G401 (cell line): ENCODE data around the gene PEDS1. TPM values are rescaled to one million over a fixed set of nuclear protein-coding genes. Genes with fewer than 3 reads are reported as not detected.
"Not testable (repeated sequence)": the region's sequence is repeated elsewhere in the genome, so short reads cannot be mapped to it uniquely, and the experiment has no call there.

ENCODE experiments used
- DNase-seq: peaks from one replicate; pipeline ENCODE4 v3.0.0-alpha.2; 2015; ENCODE audit warnings: low spot score
- in situ Hi-C: cut with HindIII; loops from 2 replicates; pipeline ENCODE4 v1.10.0; 2016; ENCODE audit warnings: low sequenced_read_pairs, mixed read lengths
- total RNA-seq: library from RNA; depleted of rRNA; stranded (reverse); fragments of >200 nt; shearing (Covaris generic); gene quantifications from 2 replicates; pipeline ENCODE4 v1.2.3, GENCODE V29; 2014

The PEDS1 gene
- total RNA-seq, 1 experiment from 2014 or later = 42.7 TPM

DNA sequence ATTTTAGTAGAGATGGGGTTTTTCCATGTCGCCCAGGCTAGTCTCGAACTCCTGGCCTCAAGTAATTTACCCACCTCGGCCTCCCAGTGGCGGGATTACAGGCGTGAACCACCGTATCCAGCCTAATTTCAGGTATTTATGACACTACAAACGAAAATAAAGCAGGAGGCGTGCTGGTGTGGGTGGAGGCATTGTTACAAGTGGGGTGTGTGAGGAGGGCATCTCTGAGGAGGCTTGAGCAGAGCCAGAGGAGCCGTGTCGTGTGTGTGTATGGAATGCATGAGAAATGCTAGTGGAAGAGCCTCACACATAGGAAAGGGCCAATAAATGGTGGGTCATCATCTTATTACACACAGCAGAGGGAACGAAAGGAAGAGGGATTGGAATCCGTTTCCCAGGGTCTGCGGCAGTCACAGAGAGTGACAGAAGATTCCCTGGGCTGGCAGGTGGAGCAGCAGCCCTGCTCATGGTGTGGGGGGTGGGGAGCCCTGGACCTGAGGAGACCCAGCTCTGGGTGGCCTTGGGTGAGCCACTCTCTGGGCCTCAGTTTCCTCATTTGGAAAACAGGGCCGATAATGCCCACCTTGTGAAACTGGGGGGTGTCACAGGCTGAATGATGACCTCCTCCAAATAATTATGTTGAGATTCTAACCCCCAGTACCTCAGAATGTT is 17.2 kb upstream of the PEDS1 start:
- in situ Hi-C loops = no loop called here
- DNase-seq = no peak

DNA sequence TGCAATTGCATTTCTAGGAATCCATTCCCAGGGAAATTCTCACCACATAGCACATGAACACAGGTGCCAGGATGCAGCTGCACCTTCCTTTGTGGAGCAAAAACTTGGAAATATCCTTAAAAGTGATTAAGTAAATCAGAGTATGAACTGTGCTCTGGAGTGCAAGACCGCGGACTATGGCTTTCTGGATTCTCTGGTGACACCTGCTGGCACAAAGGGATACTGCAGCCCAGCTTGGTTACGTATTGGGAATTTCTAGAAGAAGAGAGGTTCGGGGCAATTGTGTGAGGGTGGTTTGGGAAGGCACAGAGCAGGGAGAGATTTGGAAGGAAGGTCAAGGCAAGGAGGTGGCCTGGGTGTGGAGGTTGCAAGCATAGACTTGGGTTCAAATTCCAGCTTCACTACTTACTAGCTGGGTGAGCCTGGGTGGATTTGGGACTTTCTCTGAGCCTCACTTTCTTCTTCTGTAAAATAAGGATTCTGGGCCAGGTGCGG is 15.9 kb upstream of the PEDS1 start:
- DNase-seq = peak; percentile 51
- in situ Hi-C loops = no loop called here

DNA sequence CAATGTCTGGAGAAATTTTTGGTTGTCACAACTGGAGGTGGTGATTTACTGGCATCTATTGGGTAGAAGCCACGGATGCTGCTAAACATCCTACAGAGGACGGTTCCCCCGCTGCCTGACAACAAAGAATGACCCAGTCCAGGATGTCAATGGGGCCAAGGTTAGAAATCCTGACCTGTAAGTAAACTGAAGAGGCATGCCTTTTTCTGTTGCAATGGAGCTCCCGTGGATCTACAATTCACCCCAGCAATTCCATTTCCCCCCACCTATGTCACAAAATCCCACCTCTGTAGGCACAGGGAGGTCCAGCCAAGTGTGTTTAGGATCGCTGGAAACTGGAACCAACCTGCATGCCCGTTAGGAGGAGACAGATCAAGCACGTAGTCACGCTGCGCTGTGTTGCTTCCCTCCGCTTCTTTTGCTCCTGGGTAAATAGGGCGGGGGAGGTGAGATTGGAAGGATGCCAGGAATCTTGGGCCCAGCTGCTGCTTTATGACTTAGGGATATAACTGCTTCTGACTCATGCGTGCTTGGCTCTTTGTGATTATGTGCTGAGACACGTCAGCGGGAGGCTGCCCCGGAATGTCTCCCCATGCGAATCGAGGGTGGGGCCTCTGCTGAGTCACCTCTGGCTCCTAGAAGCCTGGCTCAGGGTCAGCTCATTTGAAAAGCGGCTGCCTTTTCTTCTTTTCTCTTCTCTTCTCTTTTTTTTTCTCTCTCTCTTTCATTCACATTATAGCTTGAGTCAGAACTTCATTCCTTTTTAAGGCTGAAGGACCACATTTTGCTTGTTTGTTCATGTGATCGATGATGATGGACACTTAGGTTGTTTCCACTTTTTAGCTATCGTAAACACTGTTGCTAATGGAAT is 12.4 kb upstream of the PEDS1 start:
- in situ Hi-C loops = no loop called here
- DNase-seq = peak; percentile 73

DNA sequence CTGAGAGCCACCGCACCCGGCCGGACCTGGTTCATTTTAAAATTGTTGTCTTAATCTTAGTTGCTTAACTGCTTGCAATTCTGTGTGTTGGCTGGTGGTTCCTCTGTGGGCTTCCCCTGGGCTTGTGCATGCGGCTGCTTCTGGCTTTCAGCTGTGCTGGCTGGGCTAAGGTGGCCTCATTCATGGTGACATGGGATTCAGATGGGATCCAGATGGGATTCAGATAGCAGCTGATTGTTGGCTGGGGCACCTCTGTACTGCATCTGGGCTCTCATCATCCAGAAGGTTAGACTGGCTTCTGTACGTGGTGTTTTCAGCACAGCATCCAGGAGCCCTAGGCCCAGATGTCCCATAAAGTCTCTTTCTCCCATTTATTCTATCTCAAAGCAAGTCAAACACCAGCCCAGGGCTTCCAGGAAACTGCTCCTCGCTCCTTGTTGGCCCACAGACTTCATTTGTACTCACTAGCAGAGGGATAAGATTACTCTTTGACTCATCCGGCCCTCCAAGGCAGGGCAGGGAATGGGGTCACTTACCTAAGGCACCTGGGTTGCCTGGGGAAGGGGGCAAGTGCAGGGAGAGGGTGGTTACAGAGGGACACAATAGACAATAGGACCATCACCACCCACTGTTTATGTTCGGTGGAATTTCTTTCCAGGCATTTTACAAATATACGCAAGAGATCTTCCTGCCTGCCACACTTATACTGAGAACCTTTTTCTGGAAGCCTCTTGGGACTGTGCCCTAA is 10.2 kb upstream of the PEDS1 start:
- DNase-seq = no peak
- in situ Hi-C loops = no loop called here

- DNase-seq, in situ Hi-C loops: not testable (repeated sequence)
These were observed 8.0 kb upstream of the PEDS1 start for GRCh38 chr20:50161494-50161893.

DNA sequence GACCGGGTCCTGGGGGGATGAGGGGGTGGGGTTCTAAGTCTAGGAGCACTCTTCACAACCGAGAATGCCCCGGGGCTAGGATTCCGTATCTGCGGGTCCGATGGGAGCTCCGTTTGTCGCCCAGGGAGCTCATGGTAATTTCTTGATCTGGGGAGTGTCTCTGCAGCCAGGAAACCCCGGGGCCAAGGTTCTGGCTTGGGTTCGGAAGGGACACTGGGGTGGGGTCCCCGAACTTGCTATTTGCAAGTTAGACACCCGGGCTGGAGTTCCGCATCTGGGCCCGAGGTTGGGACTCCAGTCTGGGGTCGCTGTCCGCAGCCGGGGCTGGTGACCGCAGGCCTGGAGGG is 397 bp downstream of the PEDS1 start:
- in situ Hi-C loops = loop anchor here (10.0 kb wide), 1 partner anchor 168 kb away; the partner anchor contains the start of gene SNAI1
- DNase-seq = peak; percentile 22

DNA sequence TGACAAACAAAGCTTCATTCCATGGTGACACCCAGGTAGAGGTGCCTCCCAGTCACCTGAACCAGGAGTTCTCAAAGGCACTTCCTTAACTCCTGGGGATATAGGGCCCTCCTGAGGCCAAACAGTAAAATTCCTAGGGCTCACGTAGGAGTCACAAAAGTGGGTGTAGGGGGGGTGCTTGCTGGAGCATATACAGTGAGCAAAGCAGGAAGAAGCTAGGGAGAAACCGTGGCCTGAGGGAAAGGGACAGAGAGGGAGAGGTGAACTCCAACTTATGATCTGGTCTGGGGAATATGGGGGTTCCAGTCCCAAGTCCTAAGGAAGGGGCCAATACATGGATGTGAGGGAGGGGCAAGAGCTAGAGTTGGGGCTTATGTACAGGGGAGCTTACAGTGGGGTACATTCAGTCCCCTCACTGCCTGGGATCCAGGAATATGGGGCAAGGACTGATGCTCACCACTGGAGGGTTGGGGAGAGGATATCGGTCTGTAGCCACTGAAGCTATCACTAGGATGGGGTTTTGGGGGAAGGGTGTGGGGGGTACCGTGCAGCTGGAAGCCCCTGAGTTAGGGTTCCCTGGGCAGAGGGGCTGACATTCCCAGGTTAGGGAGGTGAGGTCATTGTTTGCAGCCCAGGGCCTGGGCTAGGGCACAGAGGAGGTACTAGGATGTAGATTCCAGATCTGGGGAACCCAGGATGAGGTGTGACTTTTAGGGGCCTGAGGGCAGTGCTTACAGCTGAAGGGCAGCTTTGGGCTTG is 950 bp downstream of the PEDS1 start:
- no peak for DNase-seq
- in situ Hi-C loops = loop anchor here (10.0 kb wide), 1 partner anchor 168 kb away; the partner anchor contains the start of gene SNAI1

GRCh38 chr20:50151034-50151743 is 2.3 kb downstream of the PEDS1 start:
- in situ Hi-C loops = loop anchor here (10.0 kb wide), 1 partner anchor 166 kb away; the partner anchor contains the start of gene SNAI1
- DNase-seq = no peak

GRCh38 chr20:50149481-50150254 is 3.9 kb downstream of the PEDS1 start:
- in situ Hi-C loops = loop anchor here (10.0 kb wide), 1 partner anchor 165 kb away; the partner anchor contains the start of gene SNAI1
- DNase-seq = no peak

- no peak for DNase-seq
- in situ Hi-C loops = no loop called here
These were observed 6.5 kb downstream of the PEDS1 start for GRCh38 chr20:50146732-50147662.

- in situ Hi-C loops = no loop called here
- no peak for DNase-seq
These were observed 7.3 kb downstream of the PEDS1 start for GRCh38 chr20:50146214-50146613.

DNA sequence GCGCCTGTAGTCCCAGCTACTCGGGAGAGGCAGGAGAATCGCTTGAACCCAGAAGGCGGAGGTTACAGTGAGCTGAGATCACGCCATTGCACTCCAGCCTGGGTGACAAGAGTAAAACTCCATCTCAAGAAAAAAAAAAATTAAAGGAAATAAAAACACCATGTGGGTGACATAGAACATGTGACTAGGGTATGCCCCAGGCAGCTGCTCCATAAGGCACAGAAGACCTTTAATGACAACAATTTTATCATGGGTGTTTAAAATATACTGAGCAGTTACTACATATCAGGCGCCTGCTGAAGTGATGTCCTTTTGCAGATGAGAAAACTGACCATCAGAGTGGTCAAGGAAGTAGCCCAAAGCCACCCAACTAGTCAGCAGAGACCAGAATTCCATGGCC is 8.0 kb downstream of the PEDS1 start:
- in situ Hi-C loops = no loop called here
- DNase-seq = no peak

- DNase-seq = no peak
- in situ Hi-C loops = no loop called here
These were observed 9.2 kb downstream of the PEDS1 start for GRCh38 chr20:50144362-50144761.

DNA sequence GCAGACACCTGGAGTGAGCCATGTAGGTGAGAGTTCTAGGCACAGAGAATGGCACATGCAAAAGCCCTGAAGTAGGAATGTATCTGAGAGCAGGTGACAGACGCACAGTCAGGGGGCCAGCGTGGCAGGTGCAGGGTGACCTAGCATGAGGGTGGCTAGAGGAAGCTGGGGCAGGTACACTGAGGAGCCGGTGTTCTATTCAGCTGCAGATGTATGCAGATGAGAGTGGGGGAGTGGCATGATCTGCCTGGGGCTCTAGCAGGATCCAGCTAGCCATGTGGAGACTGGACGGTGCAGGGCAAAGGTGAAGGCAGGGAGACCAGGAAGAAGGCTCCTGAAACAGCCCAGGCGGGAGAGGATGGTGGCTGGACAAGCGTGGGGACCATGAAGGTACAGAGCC is 10.7 kb downstream of the PEDS1 start:
- in situ Hi-C loops = no loop called here
- DNase-seq = no peak

- in situ Hi-C loops = no loop called here
- no peak for DNase-seq
These were observed 11.5 kb downstream of the PEDS1 start for GRCh38 chr20:50141811-50142561.
